WTC11 (cell line): ENCODE data around the gene SLC7A5.

Experiments
- NR1H2 ChIP-seq: sonication (generic); formaldehyde crosslinking; IDR thresholded peaks from 2 replicates; pipeline ENCODE4 v1.9.0; 2021; ENCODE audit warnings: mild to moderate bottlenecking, moderate library complexity, missing genetic modification reagents
- TF ChIP-seq, protein P1 (sequence below): fragments of 200-600 bp; IDR thresholded peaks from 2 replicates; pipeline ENCODE4 v1.8.0; 2022; ENCODE audit warnings: antibody characterized with exemption
- TF ChIP-seq, protein P2 (sequence below): sonication (generic); formaldehyde crosslinking; conservative IDR thresholded peaks from 2 replicates; pipeline ENCODE4 v1.8.1; 2023; ENCODE audit warnings: mild to moderate bottlenecking, low read depth, missing genetic modification reagents, moderate library complexity
- TF ChIP-seq, protein P3 (sequence below): sonication (generic); formaldehyde crosslinking; IDR thresholded peaks from 2 replicates; pipeline ENCODE4 v1.8.1; 2022; ENCODE audit warnings: mild to moderate bottlenecking, missing genetic modification reagents, moderate library complexity, borderline replicate concordance
- TF ChIP-seq, protein P4 (sequence below): sonication (generic); formaldehyde crosslinking; IDR thresholded peaks from 2 replicates; pipeline ENCODE4 v1.8.1; 2023; ENCODE audit warnings: mild to moderate bottlenecking, missing genetic modification reagents, borderline replicate concordance
- TF ChIP-seq, protein P5 (sequence below): sonication (generic); formaldehyde crosslinking; IDR thresholded peaks from 2 replicates; pipeline ENCODE4 v1.8.0; 2022; ENCODE audit warnings: mild to moderate bottlenecking, missing genetic modification reagents

DNA sequence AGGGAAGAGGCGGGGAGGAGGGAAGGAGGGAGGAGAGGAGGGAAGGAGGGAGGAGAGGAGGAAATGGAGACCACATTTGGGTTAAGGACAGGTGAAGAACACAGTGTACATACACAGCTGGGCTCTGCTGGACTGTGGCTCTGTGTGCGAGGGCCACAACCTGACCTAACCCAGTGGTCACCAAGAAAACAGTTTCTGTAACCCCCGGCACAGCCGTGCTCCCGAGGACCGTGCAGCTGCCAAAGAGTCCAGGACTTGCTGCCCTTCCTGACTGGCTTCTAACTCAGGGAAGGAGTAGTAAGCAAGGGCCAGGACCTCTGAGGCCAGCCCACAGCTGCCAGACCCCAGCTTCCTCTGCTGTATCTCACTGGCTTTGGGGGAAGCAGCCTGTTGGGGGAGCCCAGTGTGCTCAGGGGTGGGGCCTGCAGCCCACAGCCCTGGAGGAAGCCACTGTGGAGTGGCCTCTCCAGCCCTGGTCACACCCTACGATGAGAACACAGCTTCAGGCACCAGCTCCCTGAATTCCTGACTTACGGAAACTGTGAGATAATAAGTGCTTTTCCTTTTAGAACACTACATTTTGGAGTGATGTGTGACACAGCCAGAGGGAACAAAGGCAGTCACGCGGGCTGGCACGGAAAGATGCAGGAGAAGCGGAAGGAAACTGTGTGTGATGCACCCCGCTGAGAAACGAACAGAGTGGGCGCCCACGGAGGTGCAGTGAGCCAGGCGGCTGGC, 32.3 kb downstream of the SLC7A5 start:
- TF ChIP-seq, protein P1, sequence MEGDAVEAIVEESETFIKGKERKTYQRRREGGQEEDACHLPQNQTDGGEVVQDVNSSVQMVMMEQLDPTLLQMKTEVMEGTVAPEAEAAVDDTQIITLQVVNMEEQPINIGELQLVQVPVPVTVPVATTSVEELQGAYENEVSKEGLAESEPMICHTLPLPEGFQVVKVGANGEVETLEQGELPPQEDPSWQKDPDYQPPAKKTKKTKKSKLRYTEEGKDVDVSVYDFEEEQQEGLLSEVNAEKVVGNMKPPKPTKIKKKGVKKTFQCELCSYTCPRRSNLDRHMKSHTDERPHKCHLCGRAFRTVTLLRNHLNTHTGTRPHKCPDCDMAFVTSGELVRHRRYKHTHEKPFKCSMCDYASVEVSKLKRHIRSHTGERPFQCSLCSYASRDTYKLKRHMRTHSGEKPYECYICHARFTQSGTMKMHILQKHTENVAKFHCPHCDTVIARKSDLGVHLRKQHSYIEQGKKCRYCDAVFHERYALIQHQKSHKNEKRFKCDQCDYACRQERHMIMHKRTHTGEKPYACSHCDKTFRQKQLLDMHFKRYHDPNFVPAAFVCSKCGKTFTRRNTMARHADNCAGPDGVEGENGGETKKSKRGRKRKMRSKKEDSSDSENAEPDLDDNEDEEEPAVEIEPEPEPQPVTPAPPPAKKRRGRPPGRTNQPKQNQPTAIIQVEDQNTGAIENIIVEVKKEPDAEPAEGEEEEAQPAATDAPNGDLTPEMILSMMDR, result no peak
- TF ChIP-seq, protein P2, sequence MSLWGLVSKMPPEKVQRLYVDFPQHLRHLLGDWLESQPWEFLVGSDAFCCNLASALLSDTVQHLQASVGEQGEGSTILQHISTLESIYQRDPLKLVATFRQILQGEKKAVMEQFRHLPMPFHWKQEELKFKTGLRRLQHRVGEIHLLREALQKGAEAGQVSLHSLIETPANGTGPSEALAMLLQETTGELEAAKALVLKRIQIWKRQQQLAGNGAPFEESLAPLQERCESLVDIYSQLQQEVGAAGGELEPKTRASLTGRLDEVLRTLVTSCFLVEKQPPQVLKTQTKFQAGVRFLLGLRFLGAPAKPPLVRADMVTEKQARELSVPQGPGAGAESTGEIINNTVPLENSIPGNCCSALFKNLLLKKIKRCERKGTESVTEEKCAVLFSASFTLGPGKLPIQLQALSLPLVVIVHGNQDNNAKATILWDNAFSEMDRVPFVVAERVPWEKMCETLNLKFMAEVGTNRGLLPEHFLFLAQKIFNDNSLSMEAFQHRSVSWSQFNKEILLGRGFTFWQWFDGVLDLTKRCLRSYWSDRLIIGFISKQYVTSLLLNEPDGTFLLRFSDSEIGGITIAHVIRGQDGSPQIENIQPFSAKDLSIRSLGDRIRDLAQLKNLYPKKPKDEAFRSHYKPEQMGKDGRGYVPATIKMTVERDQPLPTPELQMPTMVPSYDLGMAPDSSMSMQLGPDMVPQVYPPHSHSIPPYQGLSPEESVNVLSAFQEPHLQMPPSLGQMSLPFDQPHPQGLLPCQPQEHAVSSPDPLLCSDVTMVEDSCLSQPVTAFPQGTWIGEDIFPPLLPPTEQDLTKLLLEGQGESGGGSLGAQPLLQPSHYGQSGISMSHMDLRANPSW, result no peak
- TF ChIP-seq, protein P3, sequence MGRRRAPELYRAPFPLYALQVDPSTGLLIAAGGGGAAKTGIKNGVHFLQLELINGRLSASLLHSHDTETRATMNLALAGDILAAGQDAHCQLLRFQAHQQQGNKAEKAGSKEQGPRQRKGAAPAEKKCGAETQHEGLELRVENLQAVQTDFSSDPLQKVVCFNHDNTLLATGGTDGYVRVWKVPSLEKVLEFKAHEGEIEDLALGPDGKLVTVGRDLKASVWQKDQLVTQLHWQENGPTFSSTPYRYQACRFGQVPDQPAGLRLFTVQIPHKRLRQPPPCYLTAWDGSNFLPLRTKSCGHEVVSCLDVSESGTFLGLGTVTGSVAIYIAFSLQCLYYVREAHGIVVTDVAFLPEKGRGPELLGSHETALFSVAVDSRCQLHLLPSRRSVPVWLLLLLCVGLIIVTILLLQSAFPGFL (CRISPR knock-in tag), result no peak
- TF ChIP-seq, protein P4, sequence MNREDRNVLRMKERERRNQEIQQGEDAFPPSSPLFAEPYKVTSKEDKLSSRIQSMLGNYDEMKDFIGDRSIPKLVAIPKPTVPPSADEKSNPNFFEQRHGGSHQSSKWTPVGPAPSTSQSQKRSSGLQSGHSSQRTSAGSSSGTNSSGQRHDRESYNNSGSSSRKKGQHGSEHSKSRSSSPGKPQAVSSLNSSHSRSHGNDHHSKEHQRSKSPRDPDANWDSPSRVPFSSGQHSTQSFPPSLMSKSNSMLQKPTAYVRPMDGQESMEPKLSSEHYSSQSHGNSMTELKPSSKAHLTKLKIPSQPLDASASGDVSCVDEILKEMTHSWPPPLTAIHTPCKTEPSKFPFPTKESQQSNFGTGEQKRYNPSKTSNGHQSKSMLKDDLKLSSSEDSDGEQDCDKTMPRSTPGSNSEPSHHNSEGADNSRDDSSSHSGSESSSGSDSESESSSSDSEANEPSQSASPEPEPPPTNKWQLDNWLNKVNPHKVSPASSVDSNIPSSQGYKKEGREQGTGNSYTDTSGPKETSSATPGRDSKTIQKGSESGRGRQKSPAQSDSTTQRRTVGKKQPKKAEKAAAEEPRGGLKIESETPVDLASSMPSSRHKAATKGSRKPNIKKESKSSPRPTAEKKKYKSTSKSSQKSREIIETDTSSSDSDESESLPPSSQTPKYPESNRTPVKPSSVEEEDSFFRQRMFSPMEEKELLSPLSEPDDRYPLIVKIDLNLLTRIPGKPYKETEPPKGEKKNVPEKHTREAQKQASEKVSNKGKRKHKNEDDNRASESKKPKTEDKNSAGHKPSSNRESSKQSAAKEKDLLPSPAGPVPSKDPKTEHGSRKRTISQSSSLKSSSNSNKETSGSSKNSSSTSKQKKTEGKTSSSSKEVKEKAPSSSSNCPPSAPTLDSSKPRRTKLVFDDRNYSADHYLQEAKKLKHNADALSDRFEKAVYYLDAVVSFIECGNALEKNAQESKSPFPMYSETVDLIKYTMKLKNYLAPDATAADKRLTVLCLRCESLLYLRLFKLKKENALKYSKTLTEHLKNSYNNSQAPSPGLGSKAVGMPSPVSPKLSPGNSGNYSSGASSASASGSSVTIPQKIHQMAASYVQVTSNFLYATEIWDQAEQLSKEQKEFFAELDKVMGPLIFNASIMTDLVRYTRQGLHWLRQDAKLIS (CRISPR knock-in tag), result no peak
- TF ChIP-seq, protein P5, sequence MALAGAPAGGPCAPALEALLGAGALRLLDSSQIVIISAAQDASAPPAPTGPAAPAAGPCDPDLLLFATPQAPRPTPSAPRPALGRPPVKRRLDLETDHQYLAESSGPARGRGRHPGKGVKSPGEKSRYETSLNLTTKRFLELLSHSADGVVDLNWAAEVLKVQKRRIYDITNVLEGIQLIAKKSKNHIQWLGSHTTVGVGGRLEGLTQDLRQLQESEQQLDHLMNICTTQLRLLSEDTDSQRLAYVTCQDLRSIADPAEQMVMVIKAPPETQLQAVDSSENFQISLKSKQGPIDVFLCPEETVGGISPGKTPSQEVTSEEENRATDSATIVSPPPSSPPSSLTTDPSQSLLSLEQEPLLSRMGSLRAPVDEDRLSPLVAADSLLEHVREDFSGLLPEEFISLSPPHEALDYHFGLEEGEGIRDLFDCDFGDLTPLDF (CRISPR knock-in tag), result no peak
- no peak for TF ChIP-seq NR1H2 (CRISPR knock-in tag)
